ENCODE measurements around the gene KXD1.

Gene KXD1

DNA sequence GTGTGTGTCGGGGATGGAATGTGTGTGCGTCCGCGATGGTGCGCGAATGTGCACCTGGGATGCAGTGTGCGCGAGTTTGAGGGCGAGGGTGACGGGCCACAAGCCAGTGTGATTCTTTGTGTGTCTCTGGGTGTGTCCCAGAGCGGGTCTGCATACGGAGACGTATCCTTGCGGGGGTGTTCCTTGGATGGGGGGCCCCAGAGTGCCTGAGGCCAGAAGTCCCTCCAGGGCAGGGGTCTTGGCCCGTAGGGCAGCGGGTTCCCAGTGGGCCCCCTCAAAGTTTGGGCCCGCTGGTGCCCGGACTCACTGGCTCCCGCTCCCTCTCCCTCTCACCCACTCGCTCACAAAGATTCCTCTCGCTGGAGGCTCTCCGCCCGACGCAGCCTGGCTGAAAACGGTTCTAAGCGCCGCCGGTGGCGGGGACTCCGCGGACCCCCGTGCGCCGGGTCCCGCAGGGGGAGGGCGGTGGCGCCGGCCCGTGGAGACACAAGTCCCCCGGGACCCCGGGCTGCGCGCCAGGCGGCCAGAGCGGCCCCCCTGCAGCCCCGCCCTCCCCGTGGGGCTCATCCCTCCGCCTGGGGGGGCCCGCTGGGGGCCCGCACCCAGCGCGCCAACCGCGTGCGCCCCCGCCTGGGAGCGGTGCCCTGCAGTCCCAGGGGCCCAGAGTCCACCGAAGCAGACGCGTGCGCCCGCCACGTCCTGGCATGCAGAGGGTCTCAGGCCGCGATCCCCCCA, 48.0 kb downstream of the KXD1 start:
- Histone ChIP-seq H3K4me3 (ENCODE audit: insufficient read depth, low read length, poor library complexity, severe bottlenecking) (no peak overlapping the region), H2AFZ (ENCODE audit: low read depth, low read length, severe bottlenecking) (no peak overlapping the region), H3K79me2 (ENCODE audit: insufficient read depth, low read length) (no peaks in the 10 kb centered on the region), H3K9me3 (ENCODE audit: insufficient read depth, low read length) (no peaks in the 10 kb centered on the region), H3K36me3 (ENCODE audit: low read length) (no peaks in the 10 kb centered on the region), H3K9me2 (replicated peaks; ENCODE audit: insufficient read depth, low read length) (no peaks in the 10 kb centered on the region), H3K4me2 (ENCODE audit: low read depth, low read length, poor library complexity, severe bottlenecking) (no peak overlapping the region), H3K27ac (ENCODE audit: low read depth, low read length) (no peak overlapping the region), H3K9ac (ENCODE audit: low read length) (no peak overlapping the region), H3K27me3 (ENCODE audit: low read length) (0 out of 2 replicates have a peak, but pooled peaks cover 6% of the 10 kb centered on the region), H3F3A (ENCODE audit: insufficient read depth) (no peaks in the 10 kb centered on the region), H4K20me1 (ENCODE audit: low read depth, low read length) (no peaks in the 10 kb centered on the region)
- TF ChIP-seq EZH2phosphoT487 (conservative IDR thresholded peaks at IDR 0.05; ENCODE audit: low read length) = no peak
- TF ChIP-seq, protein P1, sequence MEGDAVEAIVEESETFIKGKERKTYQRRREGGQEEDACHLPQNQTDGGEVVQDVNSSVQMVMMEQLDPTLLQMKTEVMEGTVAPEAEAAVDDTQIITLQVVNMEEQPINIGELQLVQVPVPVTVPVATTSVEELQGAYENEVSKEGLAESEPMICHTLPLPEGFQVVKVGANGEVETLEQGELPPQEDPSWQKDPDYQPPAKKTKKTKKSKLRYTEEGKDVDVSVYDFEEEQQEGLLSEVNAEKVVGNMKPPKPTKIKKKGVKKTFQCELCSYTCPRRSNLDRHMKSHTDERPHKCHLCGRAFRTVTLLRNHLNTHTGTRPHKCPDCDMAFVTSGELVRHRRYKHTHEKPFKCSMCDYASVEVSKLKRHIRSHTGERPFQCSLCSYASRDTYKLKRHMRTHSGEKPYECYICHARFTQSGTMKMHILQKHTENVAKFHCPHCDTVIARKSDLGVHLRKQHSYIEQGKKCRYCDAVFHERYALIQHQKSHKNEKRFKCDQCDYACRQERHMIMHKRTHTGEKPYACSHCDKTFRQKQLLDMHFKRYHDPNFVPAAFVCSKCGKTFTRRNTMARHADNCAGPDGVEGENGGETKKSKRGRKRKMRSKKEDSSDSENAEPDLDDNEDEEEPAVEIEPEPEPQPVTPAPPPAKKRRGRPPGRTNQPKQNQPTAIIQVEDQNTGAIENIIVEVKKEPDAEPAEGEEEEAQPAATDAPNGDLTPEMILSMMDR (IDR thresholded peaks at IDR 0.05; ENCODE audit: insufficient read depth, low read length, poor library complexity, severe bottlenecking) = no peak

DNA sequence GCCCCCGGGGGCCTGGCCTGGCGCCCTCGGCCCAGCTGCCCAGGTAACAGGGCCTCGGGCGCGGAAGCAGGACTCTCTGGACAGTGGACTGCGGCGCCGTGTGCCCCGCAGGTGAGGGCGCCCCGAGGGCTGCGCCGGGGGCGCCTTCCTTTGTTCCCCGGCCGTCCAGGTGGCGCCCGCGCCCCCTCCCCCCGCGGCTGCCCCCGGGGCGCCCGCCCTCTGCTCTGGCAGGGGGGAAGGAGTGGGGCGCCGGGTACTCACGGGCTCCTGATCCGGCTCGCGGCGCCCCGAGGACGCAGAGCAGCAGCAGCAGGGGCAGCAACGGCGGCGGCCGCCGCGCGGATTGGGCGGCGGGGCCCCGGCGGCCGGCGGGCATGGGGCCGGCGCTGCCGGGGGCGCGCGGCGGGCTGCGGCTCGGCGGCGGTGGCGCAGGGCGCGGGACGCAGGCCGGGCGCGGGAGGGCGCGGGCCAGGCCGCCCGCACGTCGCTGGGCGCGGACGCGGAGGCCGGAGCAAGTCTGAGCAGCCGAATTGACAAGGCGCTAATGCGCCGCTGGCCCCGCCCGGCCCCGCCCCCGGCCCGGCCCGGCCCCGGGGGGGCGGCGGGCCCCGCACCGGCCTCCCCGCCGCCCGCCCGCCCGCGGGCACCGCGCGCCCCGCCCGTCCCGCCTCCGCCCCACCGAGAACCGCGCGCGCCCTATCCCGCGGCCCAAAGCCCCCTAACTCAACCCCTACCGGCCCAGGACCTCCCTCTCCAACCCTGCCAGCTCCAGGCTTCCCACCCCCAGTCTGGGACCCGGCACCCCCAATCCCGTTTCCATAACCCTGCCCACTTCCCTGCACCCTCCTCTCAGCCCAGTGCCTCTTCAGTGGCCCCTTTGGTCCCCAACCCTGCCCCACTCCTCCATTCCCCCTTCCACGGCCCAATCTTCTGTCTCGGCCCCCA, 48.9 kb downstream of the KXD1 start, which contains the start of gene CRLF1:
Gene CRLF1, minus strand, starts transcription at position 519 of the 945 bp plus-strand sequence. Its CDS starts 143 bp downstream, at position 376.
- peaks cover 8% of the 10 kb centered on the region; the same call in 1 of the 2 replicates for H3K27me3 ChIP-seq (ENCODE audit: low read length)
- TF ChIP-seq, protein P1 (IDR thresholded peaks at IDR 0.05; ENCODE audit: insufficient read depth, low read length, poor library complexity, severe bottlenecking) = no peak
- no peak for TF ChIP-seq EZH2phosphoT487 (conservative IDR thresholded peaks at IDR 0.05; ENCODE audit: low read length)
- H3K4me2 ChIP-seq (ENCODE audit: low read depth, low read length, poor library complexity, severe bottlenecking) = no peak within 1 kb of the TSS
- no peaks in the 10 kb centered on the region for H3K9me3 ChIP-seq (ENCODE audit: insufficient read depth, low read length)
- H3K9me2 ChIP-seq (replicated peaks; ENCODE audit: insufficient read depth, low read length) = no peaks in the 10 kb centered on the region
- H3K36me3 ChIP-seq (ENCODE audit: low read length) = no peaks in the 10 kb centered on the region
- H3K9ac ChIP-seq (ENCODE audit: low read length) = no peak within 1 kb of the TSS
- no peak within 1 kb of the TSS for H2AFZ ChIP-seq (ENCODE audit: low read depth, low read length, severe bottlenecking)
- no peak within 1 kb of the TSS for H3K27ac ChIP-seq (ENCODE audit: low read depth, low read length)
- H4K20me1 ChIP-seq (ENCODE audit: low read depth, low read length) = no peaks in the 10 kb centered on the region
- H3F3A ChIP-seq (ENCODE audit: insufficient read depth) = no peaks in the 10 kb centered on the region
- no peaks in the 10 kb centered on the region for H3K79me2 ChIP-seq (ENCODE audit: insufficient read depth, low read length)
- H3K4me3 ChIP-seq (ENCODE audit: insufficient read depth, low read length, poor library complexity, severe bottlenecking) = no peak within 1 kb of the TSS

DNA sequence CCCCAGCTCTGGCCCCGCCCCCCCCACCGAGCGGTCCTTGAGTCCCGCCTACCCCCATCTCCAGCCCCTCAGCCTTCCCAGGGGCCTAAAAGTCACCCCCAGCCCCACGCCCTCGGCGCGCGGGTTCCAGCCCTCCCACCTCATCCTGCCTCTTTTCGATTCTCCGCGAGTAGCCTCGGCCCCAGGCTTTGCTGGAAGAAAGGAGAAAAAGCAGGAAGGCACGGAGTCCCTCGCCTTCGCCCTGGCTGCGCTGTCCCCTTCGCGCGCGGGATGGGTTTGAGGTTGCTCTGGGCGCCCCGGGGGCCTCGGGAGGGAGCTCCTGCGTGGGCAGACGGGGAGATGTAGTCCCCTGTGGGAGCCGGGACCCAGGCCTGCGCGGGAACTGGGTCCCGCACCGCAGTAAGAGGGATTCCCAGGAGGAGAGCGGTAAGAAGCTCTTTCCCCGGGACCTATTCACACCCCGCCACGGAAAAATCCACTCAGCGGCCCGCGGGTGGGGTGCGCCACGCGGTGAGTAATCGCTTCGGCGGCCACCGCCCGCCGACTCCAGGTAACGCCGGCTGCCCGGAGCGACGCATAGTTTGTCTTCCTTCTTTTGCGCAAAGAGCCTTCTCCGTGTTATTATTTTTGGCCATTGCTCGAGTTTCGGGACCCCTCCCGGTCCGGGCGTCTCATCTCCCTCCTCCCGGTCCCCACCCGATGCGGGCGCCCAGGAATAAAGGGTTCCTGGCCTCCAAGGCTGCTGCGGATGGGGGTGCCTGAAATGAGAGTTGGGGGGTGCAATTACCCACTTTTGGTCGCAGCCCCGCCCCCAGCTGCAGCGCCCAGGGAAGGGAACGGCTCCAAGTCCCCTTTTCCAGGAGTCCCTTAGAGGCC, 49.8 kb downstream of the KXD1 start:
- H3K4me2 ChIP-seq (ENCODE audit: low read depth, low read length, poor library complexity, severe bottlenecking) = no peak overlapping the region
- TF ChIP-seq, protein P1 (IDR thresholded peaks at IDR 0.05; ENCODE audit: insufficient read depth, low read length, poor library complexity, severe bottlenecking) = no peak
- no peak for TF ChIP-seq EZH2phosphoT487 (conservative IDR thresholded peaks at IDR 0.05; ENCODE audit: low read length)
- no peak overlapping the region for H2AFZ ChIP-seq (ENCODE audit: low read depth, low read length, severe bottlenecking)
- H3K27ac ChIP-seq (ENCODE audit: low read depth, low read length) = no peak overlapping the region
- H3K79me2 ChIP-seq (ENCODE audit: insufficient read depth, low read length) = no peaks in the 10 kb centered on the region
- peaks cover 8% of the 10 kb centered on the region; the same call in 1 of the 2 replicates for H3K27me3 ChIP-seq (ENCODE audit: low read length)
- H4K20me1 ChIP-seq (ENCODE audit: low read depth, low read length) = no peaks in the 10 kb centered on the region
- no peaks in the 10 kb centered on the region for H3K9me3 ChIP-seq (ENCODE audit: insufficient read depth, low read length)
- no peaks in the 10 kb centered on the region for H3F3A ChIP-seq (ENCODE audit: insufficient read depth)
- H3K36me3 ChIP-seq (ENCODE audit: low read length) = no peaks in the 10 kb centered on the region
- H3K9me2 ChIP-seq (replicated peaks; ENCODE audit: insufficient read depth, low read length) = no peaks in the 10 kb centered on the region
- no peak overlapping the region for H3K9ac ChIP-seq (ENCODE audit: low read length)
- H3K4me3 ChIP-seq (ENCODE audit: insufficient read depth, low read length, poor library complexity, severe bottlenecking) = no peak overlapping the region

All from SU-DHL-6 (cell line).